RPMI7951 (cell line): ENCODE data around the gene STAG1. TPM values are rescaled to one million over a fixed set of nuclear protein-coding genes. Genes with fewer than 3 reads are reported as not detected.

Experiments
- DNase-seq: peaks from one replicate; pipeline ENCODE4 v3.0.0-alpha.2; 2012; ENCODE audit warnings: low read depth
- total RNA-seq: library from RNA; depleted of rRNA; stranded (reverse); fragments of >200 nt; shearing (Covaris generic); gene quantifications from 2 replicates; pipeline ENCODE4 v1.2.3, GENCODE V29; 2014; rRNA removed

Gene STAG1
- total RNA-seq, 1 experiment from 2014 or later, result 42.5 TPM

- no peak for DNase-seq
Observed at GRCh38 chr3:136332302-136332701, 419.9 kb downstream of the STAG1 start.

GRCh38 chr3:136330900-136331299, 421.3 kb downstream of the STAG1 start:
- no peak for DNase-seq

GRCh38 chr3:136329593-136329992, 422.6 kb downstream of the STAG1 start:
- no peak for DNase-seq

- no peak for DNase-seq
Observed at GRCh38 chr3:136327671-136328070, 424.5 kb downstream of the STAG1 start.

- DNase-seq, result no peak
Observed at GRCh38 chr3:136326316-136326715, 425.9 kb downstream of the STAG1 start.

GRCh38 chr3:136311968-136312367, 440.2 kb downstream of the STAG1 start:
- no peak for DNase-seq

GRCh38 chr3:136311261-136311660, 440.9 kb downstream of the STAG1 start:
- DNase-seq, result no peak

GRCh38 chr3:136305879-136306278, 446.3 kb downstream of the STAG1 start:
- DNase-seq, result peak; percentile 51

GRCh38 chr3:136300444-136300843, 451.7 kb downstream of the STAG1 start:
- no peak for DNase-seq

GRCh38 chr3:136297826-136298225, 454.4 kb downstream of the STAG1 start:
- no peak for DNase-seq

- DNase-seq, result no peak
Observed at GRCh38 chr3:136296960-136297359, 455.2 kb downstream of the STAG1 start.

- DNase-seq, result no peak
Observed at GRCh38 chr3:136294176-136294575, 458.0 kb downstream of the STAG1 start.

- DNase-seq, result no peak
Observed at GRCh38 chr3:136293279-136293678, 458.9 kb downstream of the STAG1 start.

GRCh38 chr3:136292500-136292899, 459.7 kb downstream of the STAG1 start:
- no peak for DNase-seq

- DNase-seq, result no peak
Observed at GRCh38 chr3:136291302-136291701, 460.9 kb downstream of the STAG1 start.

Other genes with a start within 250 kb of the STAG1 start
- gene SLC35G2, start 66.7 kb upstream of the STAG1 start, total RNA-seq, result 19.4 and 21.7 TPM in 2 replicates
- gene NCK1, start 109.8 kb upstream of the STAG1 start, total RNA-seq, result 35.8 and 37.0 TPM in 2 replicates
- gene IL20RB, start 205.6 kb upstream of the STAG1 start, total RNA-seq, result 10.7 and 17.2 TPM in 2 replicates